DOHH2 (cell line): ENCODE measurements around the gene FXYD4.

Source experiments
- H3F3A ChIP-seq: fragments of 200-600 bp; sonication (generic), shearing (Covaris generic); 2 replicates; pipeline ENCODE4 v1.6.0; 2016; ENCODE audit warnings: antibody characterized with exemption, mild to moderate bottlenecking; ENCODE audit not compliant: control insufficient read depth, insufficient read depth
- H3K27ac ChIP-seq: fragments of 200-600 bp; sonication (generic); 2 replicates; pipeline ENCODE4 v1.5.1; 2014; ENCODE audit warnings: low read depth, mild to moderate bottlenecking, low read length, moderate library complexity
- H3K27me3 ChIP-seq: fragments of 200-600 bp; sonication (generic); 2 replicates; pipeline ENCODE4 v1.6.1; 2014; ENCODE audit warnings: mild to moderate bottlenecking, low read length, mixed read lengths; ENCODE audit not compliant: control insufficient read depth
- H3K36me3 ChIP-seq: fragments of 200-600 bp; sonication (generic); 2 replicates; pipeline ENCODE4 v1.6.1; 2014; ENCODE audit warnings: mild to moderate bottlenecking, low read length, moderate library complexity, mixed read lengths; ENCODE audit not compliant: control insufficient read depth
- H3K4me1 ChIP-seq: fragments of 200-600 bp; sonication (generic); 2 replicates; pipeline ENCODE4 v1.6.1; 2014; ENCODE audit warnings: mild to moderate bottlenecking, low read length, mixed read lengths; ENCODE audit not compliant: control insufficient read depth
- H3K4me2 ChIP-seq: fragments of 200-600 bp; sonication (generic); 2 replicates; pipeline ENCODE4 v1.6.0; 2014; ENCODE audit warnings: mild to moderate bottlenecking, low read length, moderate library complexity
- H3K4me3 ChIP-seq: fragments of 200-600 bp; sonication (generic); 2 replicates; pipeline ENCODE4 v1.5.1; 2014; ENCODE audit warnings: mild to moderate bottlenecking, low read length, mixed read lengths
- H3K79me2 ChIP-seq: fragments of 200-600 bp; sonication (generic); 2 replicates; pipeline ENCODE4 v1.6.1; 2014; ENCODE audit warnings: mild to moderate bottlenecking, low read length, mixed read lengths; ENCODE audit not compliant: control insufficient read depth
- H3K9me2 ChIP-seq: fragments of 200-600 bp; sonication (generic); replicated peaks from 2 replicates; pipeline ENCODE4 v1.6.1; 2014; ENCODE audit warnings: mild to moderate bottlenecking, low read length, mixed read lengths; ENCODE audit not compliant: control insufficient read depth
- H3K9me3 ChIP-seq: fragments of 200-600 bp; sonication (generic); 2 replicates; pipeline ENCODE4 v1.6.1; 2014; ENCODE audit warnings: antibody characterized with exemption, low read length, mixed read lengths; ENCODE audit not compliant: control insufficient read depth, insufficient read depth
- H4K20me1 ChIP-seq: fragments of 200-600 bp; sonication (generic); 2 replicates; pipeline ENCODE4 v1.6.0; 2014; ENCODE audit warnings: low read depth, mild to moderate bottlenecking, antibody characterized with exemption, low read length, moderate library complexity; ENCODE audit not compliant: control insufficient read depth, insufficient read depth
- CTCF ChIP-seq: fragments of 200-600 bp; sonication (generic); IDR thresholded peaks from one replicate; pipeline ENCODE4 v1.5.1; 2014; ENCODE audit warnings: antibody characterized with exemption, mild to moderate bottlenecking, low read depth, low read length; ENCODE audit not compliant: poor library complexity, severe bottlenecking
- EZH2phosphoT487 ChIP-seq: fragments of 200-600 bp; sonication (generic); IDR thresholded peaks from 2 replicates; pipeline ENCODE4 v1.6.1; 2017; ENCODE audit warnings: borderline replicate concordance, mild to moderate bottlenecking, antibody characterized with exemption, low read length, moderate library complexity, mixed read lengths

The FXYD4 gene

GRCh38 chr10:43374194-43374593 is 2.8 kb downstream of the FXYD4 start:
- H3K36me3 ChIP-seq: no peaks in the 10 kb centered on the region
- H3F3A ChIP-seq: no peaks in the 10 kb centered on the region
- TF ChIP-seq EZH2phosphoT487 (no peak), CTCF (no peak)
- no peak overlapping the region for H3K27ac ChIP-seq
- H3K9me2 ChIP-seq: no peaks in the 10 kb centered on the region
- no peak overlapping the region for H3K4me3 ChIP-seq
- H3K4me1 ChIP-seq: no peaks in the 10 kb centered on the region
- H3K9me3 ChIP-seq: no peaks in the 10 kb centered on the region
- no peaks in the 10 kb centered on the region for H3K79me2 ChIP-seq
- no peak overlapping the region for H3K4me2 ChIP-seq
- no peaks in the 10 kb centered on the region for H4K20me1 ChIP-seq
- H3K27me3 ChIP-seq: peaks cover 8% of the 10 kb centered on the region

DNA sequence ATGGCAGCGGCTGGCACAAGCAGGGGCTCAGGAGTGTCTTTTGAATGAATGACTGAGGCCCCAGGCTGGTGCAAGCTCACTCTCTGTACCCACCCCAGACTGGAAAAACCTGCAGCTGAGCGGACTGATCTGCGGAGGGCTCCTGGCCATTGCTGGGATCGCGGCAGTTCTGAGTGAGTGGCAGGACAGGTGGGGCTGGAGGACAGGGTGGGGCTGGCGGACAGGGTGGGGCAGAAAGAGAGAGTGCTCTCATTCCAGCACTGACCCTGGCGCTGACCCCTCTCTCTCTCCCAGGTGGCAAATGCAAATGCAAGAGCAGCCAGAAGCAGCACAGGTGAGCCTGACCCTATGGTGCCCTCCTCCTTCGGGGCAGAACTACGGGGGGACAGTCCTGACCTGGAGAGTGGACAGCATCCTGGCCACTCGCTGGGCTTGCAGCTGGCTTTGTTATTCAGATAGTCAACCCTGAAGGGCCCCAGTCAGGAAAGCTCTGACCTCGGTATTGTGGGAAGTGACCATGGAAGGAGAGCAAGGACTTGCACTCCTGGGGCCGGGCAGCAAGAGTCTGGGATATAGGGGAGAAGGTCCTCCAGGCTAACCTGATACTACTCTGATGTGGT is 4.1 kb downstream of the FXYD4 start:
- Histone ChIP-seq H3K27ac (no peak overlapping the region), H3K9me2 (no peaks in the 10 kb centered on the region), H3K36me3 (no peaks in the 10 kb centered on the region), H3K4me3 (no peak overlapping the region), H3K9me3 (no peaks in the 10 kb centered on the region), H3K27me3 (peaks cover 8% of the 10 kb centered on the region), H4K20me1 (no peaks in the 10 kb centered on the region), H3K4me2 (no peak overlapping the region), H3F3A (no peaks in the 10 kb centered on the region), H3K79me2 (no peaks in the 10 kb centered on the region), H3K4me1 (no peaks in the 10 kb centered on the region)
- TF ChIP-seq EZH2phosphoT487 (no peak), CTCF (no peak)

GRCh38 chr10:43376046-43376635 is 4.7 kb downstream of the FXYD4 start:
- Histone ChIP-seq H3K27me3 (peaks cover 8% of the 10 kb centered on the region), H3K9me2 (no peaks in the 10 kb centered on the region), H3K27ac (no peak overlapping the region), H3K4me3 (no peak overlapping the region), H3K4me2 (no peak overlapping the region), H3K4me1 (no peaks in the 10 kb centered on the region), H3K9me3 (no peaks in the 10 kb centered on the region), H3F3A (0 out of 2 replicates have a peak, but pooled peaks cover 4% of the 10 kb centered on the region), H3K36me3 (no peaks in the 10 kb centered on the region), H3K79me2 (no peaks in the 10 kb centered on the region), H4K20me1 (no peaks in the 10 kb centered on the region)
- TF ChIP-seq EZH2phosphoT487 (no peak), CTCF (no peak)
